GM12873 (cell line): Measurements from ENCODE around the gene CTAG1B.

Source experiments
- TF ChIP-seq, protein P1 (sequence below): IDR thresholded peaks from 2 replicates; pipeline ENCODE4 v1.5.1; 2012; ENCODE audit warnings: low read depth, mild to moderate bottlenecking, moderate library complexity, low read length, control low read depth; ENCODE audit not compliant: insufficient read depth; ENCODE audit errors: missing control alignments

The CTAG1B gene

DNA sequence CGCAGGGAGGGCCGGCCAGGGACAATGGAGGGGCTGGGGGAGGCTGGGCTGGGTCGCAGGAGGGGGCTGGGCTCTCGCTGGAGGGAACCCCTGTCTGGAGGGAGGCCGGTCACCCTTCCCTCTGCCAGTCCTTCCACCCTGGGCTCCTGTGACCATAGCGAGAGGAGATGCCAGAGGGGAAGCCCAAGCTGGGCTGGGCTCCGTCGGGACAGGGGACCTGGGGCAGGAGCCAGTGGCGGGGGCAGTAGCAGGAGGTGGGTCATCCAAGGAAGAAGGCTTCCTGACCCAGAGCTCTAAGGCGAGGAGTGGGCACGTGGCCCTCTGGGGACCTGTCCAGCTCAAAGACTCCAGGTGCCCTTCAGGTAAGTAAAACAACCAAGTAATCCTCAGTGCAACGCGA, 16.9 kb downstream of the CTAG1B start:
- TF ChIP-seq, protein P1, sequence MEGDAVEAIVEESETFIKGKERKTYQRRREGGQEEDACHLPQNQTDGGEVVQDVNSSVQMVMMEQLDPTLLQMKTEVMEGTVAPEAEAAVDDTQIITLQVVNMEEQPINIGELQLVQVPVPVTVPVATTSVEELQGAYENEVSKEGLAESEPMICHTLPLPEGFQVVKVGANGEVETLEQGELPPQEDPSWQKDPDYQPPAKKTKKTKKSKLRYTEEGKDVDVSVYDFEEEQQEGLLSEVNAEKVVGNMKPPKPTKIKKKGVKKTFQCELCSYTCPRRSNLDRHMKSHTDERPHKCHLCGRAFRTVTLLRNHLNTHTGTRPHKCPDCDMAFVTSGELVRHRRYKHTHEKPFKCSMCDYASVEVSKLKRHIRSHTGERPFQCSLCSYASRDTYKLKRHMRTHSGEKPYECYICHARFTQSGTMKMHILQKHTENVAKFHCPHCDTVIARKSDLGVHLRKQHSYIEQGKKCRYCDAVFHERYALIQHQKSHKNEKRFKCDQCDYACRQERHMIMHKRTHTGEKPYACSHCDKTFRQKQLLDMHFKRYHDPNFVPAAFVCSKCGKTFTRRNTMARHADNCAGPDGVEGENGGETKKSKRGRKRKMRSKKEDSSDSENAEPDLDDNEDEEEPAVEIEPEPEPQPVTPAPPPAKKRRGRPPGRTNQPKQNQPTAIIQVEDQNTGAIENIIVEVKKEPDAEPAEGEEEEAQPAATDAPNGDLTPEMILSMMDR: no peak

DNA sequence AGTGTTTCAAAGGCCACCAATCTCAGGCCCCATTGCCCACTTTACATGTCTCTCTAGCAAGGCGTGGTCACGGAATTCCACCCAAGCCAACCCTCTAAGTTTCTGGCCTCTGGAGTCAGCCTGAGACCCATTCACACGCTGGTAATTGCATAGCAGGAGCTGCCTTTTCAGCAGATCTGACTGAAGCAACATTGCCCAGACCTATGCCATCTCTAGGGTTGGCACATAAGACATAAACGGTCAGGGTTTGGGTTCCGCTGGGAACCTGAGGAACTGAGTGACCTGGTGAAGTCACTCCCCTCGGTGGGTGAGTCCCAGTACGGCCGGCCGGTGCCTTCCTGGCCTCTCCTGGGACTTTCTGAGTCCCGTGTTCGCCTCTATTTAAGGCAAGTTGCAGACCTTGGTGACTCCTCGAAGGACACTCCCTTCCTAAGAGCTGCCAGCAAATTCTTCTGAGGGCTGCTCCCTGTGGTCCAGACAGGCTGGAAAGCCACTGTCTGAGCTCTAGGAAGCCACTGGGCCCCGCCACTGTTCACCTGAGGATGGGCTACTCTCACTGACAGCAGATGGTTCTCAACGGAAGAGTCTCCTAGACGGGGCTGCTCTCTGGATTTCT, 18.2 kb downstream of the CTAG1B start:
- TF ChIP-seq, protein P1: no peak

DNA sequence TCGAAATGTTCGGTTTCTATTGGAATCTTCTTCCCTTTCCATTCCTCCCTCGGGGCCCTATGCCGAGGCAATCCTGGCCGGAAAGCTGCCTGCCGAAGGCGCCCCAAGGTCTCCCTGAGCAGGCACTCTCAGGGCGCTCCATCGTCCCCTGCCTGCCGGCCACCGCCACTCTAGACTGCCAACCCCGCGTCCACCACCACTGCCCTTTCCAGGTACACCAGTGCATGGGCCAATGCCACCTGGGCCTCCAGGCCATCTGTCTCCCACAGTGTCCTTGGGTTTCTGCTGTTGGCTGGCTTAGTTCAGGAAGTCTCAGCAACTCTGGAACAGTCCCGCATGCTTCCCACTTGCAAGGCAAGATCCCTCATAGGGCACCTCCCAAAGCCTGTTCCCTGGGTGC, 19.6 kb downstream of the CTAG1B start:
- TF ChIP-seq, protein P1: no peak

DNA sequence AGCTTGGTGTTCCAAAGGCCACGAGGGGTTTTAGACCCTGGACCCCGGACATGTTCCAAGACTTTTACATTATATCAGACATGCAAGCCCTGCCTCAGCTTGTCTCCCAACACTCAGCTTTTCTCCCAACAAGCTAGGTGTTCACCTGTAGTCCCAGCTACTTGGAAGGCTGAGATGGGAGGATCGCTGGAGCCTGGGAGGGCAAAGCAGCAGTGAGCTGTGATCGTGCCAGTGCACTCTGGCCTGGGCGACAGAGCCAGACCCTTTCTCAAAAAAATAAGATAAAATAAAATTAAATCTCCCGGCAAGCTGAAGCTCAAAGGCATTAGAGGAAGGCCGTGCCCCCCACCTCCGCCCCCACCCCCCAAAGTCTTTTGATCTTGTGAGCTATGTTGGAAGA, 20.4 kb downstream of the CTAG1B start:
- TF ChIP-seq, protein P1: no peak

DNA sequence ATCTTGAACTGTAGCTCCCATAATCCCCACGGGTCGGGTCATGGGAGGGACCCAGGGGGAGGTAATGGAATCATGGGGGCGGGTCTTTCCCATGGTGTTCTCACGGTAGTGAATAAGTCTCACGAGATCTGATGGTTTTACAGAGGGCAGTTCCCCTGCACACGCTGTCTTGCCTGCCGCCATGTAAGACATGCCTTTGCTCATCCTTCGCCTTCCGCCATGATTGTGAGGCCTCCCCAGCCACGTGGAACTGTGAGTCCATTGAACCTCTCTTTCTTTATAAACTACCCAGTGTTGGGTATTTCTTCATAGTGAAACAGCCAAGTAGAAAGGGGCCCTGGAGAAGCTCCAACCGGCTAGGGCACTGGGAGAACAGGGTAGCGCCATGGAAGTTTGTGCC, 21.9 kb downstream of the CTAG1B start:
- TF ChIP-seq, protein P1: no peak

DNA sequence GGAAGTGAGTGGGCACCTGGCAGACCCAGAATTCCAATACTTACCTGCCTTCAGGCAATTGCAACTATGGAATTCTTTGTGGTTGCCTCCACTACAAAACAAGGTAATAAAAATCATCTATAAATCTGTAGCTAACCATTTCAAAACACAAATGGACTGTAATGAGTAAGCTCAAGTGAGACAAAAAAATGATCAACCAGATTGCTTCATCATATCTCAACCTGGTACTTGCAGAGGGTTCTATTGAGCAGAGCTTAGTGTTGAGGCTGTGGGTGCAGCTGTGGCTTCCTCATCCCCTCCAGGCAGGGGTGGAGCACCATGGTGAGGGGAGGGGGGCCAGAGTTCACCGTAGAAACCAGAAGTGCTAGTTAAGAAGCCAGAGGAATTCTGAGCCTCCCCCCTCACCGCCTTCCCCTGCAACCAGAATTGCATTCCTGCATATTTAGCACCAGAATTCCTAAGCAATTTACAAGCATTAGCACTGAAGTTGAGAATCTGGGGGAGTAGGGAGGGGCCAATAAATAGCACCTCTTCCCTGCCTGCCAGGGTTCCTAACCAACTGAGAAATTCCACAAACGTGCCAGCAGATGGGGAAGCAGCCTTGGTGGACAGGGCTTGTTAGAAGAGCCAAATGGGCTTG, 22.7 kb downstream of the CTAG1B start:
- TF ChIP-seq, protein P1: no peak

DNA sequence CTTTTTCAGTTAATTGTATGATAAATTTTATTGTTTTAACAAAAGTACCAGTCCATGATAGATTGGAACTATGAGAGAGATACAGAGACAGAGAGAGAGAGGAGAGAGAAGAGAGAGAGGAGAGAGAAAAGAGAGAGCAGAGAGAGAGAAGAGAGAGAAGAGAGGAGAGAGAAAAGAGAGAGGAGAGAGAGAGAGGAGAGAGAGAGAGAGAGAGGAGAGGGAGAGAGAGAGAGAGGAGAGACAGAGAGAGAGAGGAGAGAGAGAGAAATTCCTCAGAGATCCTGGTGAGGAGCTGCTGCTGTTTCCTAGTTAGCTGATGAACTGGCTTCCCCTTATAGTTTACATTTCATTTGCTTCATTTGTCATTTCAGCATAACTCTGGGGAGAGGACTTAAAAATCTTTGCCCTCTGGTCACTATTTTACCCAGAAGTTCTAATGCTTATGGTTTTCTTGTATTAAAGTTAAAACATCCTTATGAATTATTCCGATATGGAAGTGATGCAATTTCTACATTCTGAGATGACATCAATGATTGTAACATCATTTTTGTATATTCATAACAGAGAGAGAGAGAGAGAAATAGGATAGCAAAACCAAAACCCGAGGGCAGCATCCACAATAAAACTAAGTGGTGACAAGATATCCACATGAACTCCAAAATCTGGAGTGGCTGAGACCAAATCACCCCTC, 23.4 kb downstream of the CTAG1B start:
- TF ChIP-seq, protein P1: no peak
